Psoas muscle (tissue), 8 donors: ENCODE results near the gene TMEM14A. TPM values are rescaled to one million over a fixed set of nuclear protein-coding genes. Genes with fewer than 3 reads are reported as not detected.

ENCODE experiments used
- ATAC-seq, 4 donors: fragments of 200-7000 bp; cut with Tn5 transposase; one replicate each; pipeline ENCODE4 v1.9.1; 2020; ENCODE audit warnings: moderate library complexity in 3 of 4, mild to moderate bottlenecking in 2 of 4
- DNase-seq, 2 donors: peaks; one replicate each; pipeline ENCODE4 v3.0.0-alpha.2; 2020
- H3K27ac ChIP-seq: fragments of 200-600 bp; one replicate; pipeline ENCODE4 v1.8.0; 2022
- H3K27me3 ChIP-seq, 3 donors: fragments of 200-600 bp in 1 of 3; one replicate each; pipeline versions ENCODE4 v1.6.1 to v1.8.0; 2013 to 2022; ENCODE audit warnings: low read length in 2 of 3, mild to moderate bottlenecking in 2 of 3, moderate library complexity in 1 of 3; ENCODE audit not compliant: insufficient read depth in 3 of 3
- H3K36me3 ChIP-seq, 2 donors: fragments of 200-600 bp in 1 of 2; one replicate each; pipeline versions ENCODE4 v1.6.1 to v1.8.0; 2013 to 2022; ENCODE audit warnings: low read depth in 1 of 2, mild to moderate bottlenecking in 1 of 2, moderate library complexity in 1 of 2; ENCODE audit not compliant: insufficient read depth in 1 of 2
- H3K4me1 ChIP-seq: fragments of 200-600 bp; one replicate; pipeline ENCODE4 v1.8.0; 2022
- H3K4me3 ChIP-seq: fragments of 200-600 bp; one replicate; pipeline ENCODE4 v1.8.0; 2022; ENCODE audit warnings: mild to moderate bottlenecking
- H3K9me3 ChIP-seq: fragments of 200-600 bp; one replicate; pipeline ENCODE4 v1.8.0; 2022
- CTCF ChIP-seq: fragments of 200-600 bp; IDR thresholded peaks from one replicate; pipeline ENCODE4 v1.8.0; 2022; ENCODE audit warnings: antibody characterized with exemption
- WGBS, 3 donors: extraction: QIAGEN DNeasy Blood & Tissue Kit; methylation state at CpG; one replicate each; pipeline versions ENCODE4 v1.1.6 to v1.1.7; 2013; 5-methylcytosine and 5-hydroxymethylcytosine counted together
- intact Hi-C, 2 donors: fragments of 100-400 bp; cut with DNase I; formaldehyde crosslinking; loops; one replicate each; pipeline versions ENCODE4 v1.11.0 to v1.14.2; 2022
- polyA plus RNA-seq, 3 donors: library from polyadenylated mRNA; stranded (reverse); fragments of 200-250 nt; gene quantifications; one replicate each; pipeline ENCODE4 v1.2.3, GENCODE V29; 2013
- total RNA-seq, 4 donors: library from RNA; stranded (reverse); fragmentation: NEBNext Ultra II Directional in 2 of 4; extraction: Animal tissue kit (Norgen Biotek cat#: 25700) in 2 of 4; gene quantifications; one replicate each; pipeline versions ENCODE4 v1.2.1 to v1.2.4, GENCODE V29; 2021 to 2023
- donor health status: healthy with polysubstance abuse.
- donor health status: DM: no; HTN: no; CAD: no; lungs with moderate emphysema.
- donor health status: Bipolar disorder and iron deficiency.
- donor health status: healthy.
- donor health status: DM: yes; HTN: yes; CAD: no.
- donor health status: DM: no; HTN: no; CAD: no.
- donor health status: DM: no; HTN: no; CAD: no.
- donor health status: DM: yes; HTN: yes; CAD: no.

TMEM14A gene
- total and polyA plus RNA-seq, 7 donors, result 1.2 to 3.5 (median 2.7) TPM

GRCh38 chr6:52643158-52643557 is 27.8 kb upstream of the TMEM14A start:
- no peak for TF ChIP-seq CTCF
- H3K27ac ChIP-seq, result no peak overlapping the region
- H3K9me3 ChIP-seq, result no peaks in the 10 kb centered on the region
- WGBS, 3 donors, result 68 to 82% (median 82%) methylated on average over 3 of the region's 3 CpGs
- DNase-seq (no peak), ATAC-seq (no peak)
- no peaks in the 10 kb centered on the region for H3K4me1 ChIP-seq
- peaks cover 0 to 4% (median 0%) of the 10 kb centered on the region in 3 donors for H3K27me3 ChIP-seq
- no peaks in the 10 kb centered on the region for H3K36me3 ChIP-seq
- H3K4me3 ChIP-seq, result no peak overlapping the region
- intact Hi-C loops, result no loop called here

- no peaks in the 10 kb centered on the region for H3K4me1 ChIP-seq
- no peak for TF ChIP-seq CTCF
- peaks cover 0 to 4% (median 0%) of the 10 kb centered on the region in 3 donors for H3K27me3 ChIP-seq
- no peaks in the 10 kb centered on the region for H3K36me3 ChIP-seq
- 76 to 83% (median 76%) methylated on average over 4 of the region's 4 CpGs for WGBS, 3 donors
- H3K9me3 ChIP-seq, result no peaks in the 10 kb centered on the region
- no peak for ATAC-seq
- intact Hi-C loops, result no loop called here
- DNase-seq, result no peak
- H3K4me3 ChIP-seq, result no peak overlapping the region
- no peak overlapping the region for H3K27ac ChIP-seq
Measured at GRCh38 chr6:52644253-52644652, 26.7 kb upstream of the TMEM14A start.

GRCh38 chr6:52645976-52646375 is 24.9 kb upstream of the TMEM14A start:
- 91 to 96% (median 94%) methylated on average over 4 of the region's 4 CpGs for WGBS, 3 donors
- Histone ChIP-seq H3K4me1 (no peaks in the 10 kb centered on the region), H3K36me3 (no peaks in the 10 kb centered on the region), H3K9me3 (no peaks in the 10 kb centered on the region), H3K27me3 (no peaks in the 10 kb centered on the region), H3K27ac (no peak overlapping the region), H3K4me3 (no peak overlapping the region)
- no peak for TF ChIP-seq CTCF
- intact Hi-C loops, result no loop called here
- no peak for DNase-seq
- ATAC-seq, result no peak

- TF ChIP-seq CTCF, result no peak
- H3K4me1 ChIP-seq, result no peaks in the 10 kb centered on the region
- no peak for ATAC-seq
- intact Hi-C loops, result no loop called here
- no peak overlapping the region for H3K4me3 ChIP-seq
- 86 to 90% (median 87%) methylated on average over 3 of the region's 3 CpGs for WGBS, 3 donors
- no peak overlapping the region for H3K27ac ChIP-seq
- no peaks in the 10 kb centered on the region for H3K27me3 ChIP-seq
- DNase-seq, result no peak
- H3K36me3 ChIP-seq, result no peaks in the 10 kb centered on the region
- no peaks in the 10 kb centered on the region for H3K9me3 ChIP-seq
Measured at GRCh38 chr6:52647199-52647598, 23.7 kb upstream of the TMEM14A start.

GRCh38 chr6:52649536-52650160 is 21.3 kb upstream of the TMEM14A start:
- Histone ChIP-seq H3K27ac (no peak overlapping the region), H3K9me3 (no peaks in the 10 kb centered on the region), H3K4me3 (no peak overlapping the region), H3K36me3 (no peaks in the 10 kb centered on the region), H3K4me1 (no peaks in the 10 kb centered on the region), H3K27me3 (peaks cover 0 to 3% (median 0%) of the 10 kb centered on the region in 3 donors)
- 37 to 45% (median 38%) methylated on average over 2 of the region's 2 CpGs for WGBS, 3 donors
- ATAC-seq (no peak), DNase-seq (no peak)
- TF ChIP-seq CTCF, result no peak
- intact Hi-C loops, result no loop called here
